ENCODE data around the gene ZNF865.

ZNF865 gene

GRCh38 chr19:55626350-55626749, 20.9 kb downstream of the ZNF865 start:
- no peak for DNase-seq

GRCh38 chr19:55632463-55632834, 27.0 kb downstream of the ZNF865 start:
- DNase-seq, result peak; percentile 45

- DNase-seq, result no peak
Measured at GRCh38 chr19:55633861-55634260, 28.4 kb downstream of the ZNF865 start.

GRCh38 chr19:55635334-55635717, 29.9 kb downstream of the ZNF865 start:
- DNase-seq, result no peak

GRCh38 chr19:55635856-55636440, 30.5 kb downstream of the ZNF865 start:
- DNase-seq, result no peak

- DNase-seq, result no peak
Measured at GRCh38 chr19:55636723-55637122, 31.3 kb downstream of the ZNF865 start.

- DNase-seq, result no peak
Measured at GRCh38 chr19:55637534-55637933, 32.1 kb downstream of the ZNF865 start.

GRCh38 chr19:55638864-55639359, 33.5 kb downstream of the ZNF865 start:
- no peak for DNase-seq

GRCh38 chr19:55640043-55640576, 34.7 kb downstream of the ZNF865 start:
- no peak for DNase-seq

- DNase-seq, result no peak
Measured at GRCh38 chr19:55640577-55641425, 35.4 kb downstream of the ZNF865 start, which contains the start of gene ZNF580. ZNF580 (plus strand) TSS chr19:55641002; CDS start chr19:55642509, 1,507 bp downstream.

GRCh38 chr19:55641426-55642152, 36.1 kb downstream of the ZNF865 start:
- DNase-seq, result no peak

GRCh38 chr19:55642153-55643002, 36.9 kb downstream of the ZNF865 start:
- DNase-seq, result no peak

GRCh38 chr19:55643003-55643886, 37.8 kb downstream of the ZNF865 start, which contains the start of gene ZNF581:
ZNF581 (plus strand) TSS chr19:55643649; CDS start chr19:55644572, 923 bp downstream.
- DNase-seq, result no peak

- no peak for DNase-seq
Measured at GRCh38 chr19:55643887-55644176, 38.4 kb downstream of the ZNF865 start.

- no peak for DNase-seq
Measured at GRCh38 chr19:55644191-55644833, 38.9 kb downstream of the ZNF865 start.

- DNase-seq, result no peak
Measured at GRCh38 chr19:55644842-55645511, 39.5 kb downstream of the ZNF865 start.

GRCh38 chr19:55645512-55645881, 40.0 kb downstream of the ZNF865 start:
- DNase-seq, result no peak

- no peak for DNase-seq
Measured at GRCh38 chr19:55646889-55647731, 41.7 kb downstream of the ZNF865 start.
